ENCODE measurements around the gene CYP27A1.

GRCh38 chr2:218859556-218859987, 77.6 kb downstream of the CYP27A1 start, which contains the start of gene WNT6:
- TF ChIP-seq CTCF (IDR thresholded peaks at IDR 0.05) (no peak), POLR2A (IDR thresholded peaks at IDR 0.05) (no peak)

Measured in heart left ventricle (tissue), 13 donors.